Keratinocyte (primary cell): ENCODE measurements around the gene TTLL13. TPM values are rescaled to one million over a fixed set of nuclear protein-coding genes. Genes with fewer than 3 reads are reported as not detected.

ENCODE experiments used
- DNase-seq: peaks from one replicate; pipeline ENCODE4 v3.0.0-alpha.2; 2011; ENCODE audit warnings: low read depth, missing footprints, low spot score
- FAIRE-seq: peaks from 2 replicates; lab custom pipeline; 2011; peaks lifted over from hg19 to GRCh38; lab: Jason Lieb, UNC
- H2AFZ ChIP-seq: 2 replicates; pipeline ENCODE4 v1.6.0; 2012; ENCODE audit warnings: low read length, control low read depth, inconsistent platforms; ENCODE audit not compliant: control insufficient read depth
- H3K27ac ChIP-seq: 2 replicates; pipeline ENCODE4 v1.5.1; 2011; ENCODE audit warnings: low read length; ENCODE audit not compliant: control insufficient read depth, insufficient read depth
- H3K27me3 ChIP-seq: 3 replicates; pipeline ENCODE4 v1.6.0; 2011; ENCODE audit warnings: low read length; ENCODE audit not compliant: control insufficient read depth, insufficient read depth; ENCODE audit errors: extremely low read depth
- H3K36me3 ChIP-seq, 2 experiments: 2 replicates in 1 of 2; 3 replicates in 1 of 2; pipeline ENCODE4 v1.5.1; 2011; ENCODE audit warnings: low read length in 2 of 2, mild to moderate bottlenecking in 1 of 2; ENCODE audit not compliant: control insufficient read depth in 2 of 2, insufficient read depth in 2 of 2; ENCODE audit errors: extremely low read depth in 1 of 2
- H3K4me1 ChIP-seq: 3 replicates; pipeline ENCODE4 v1.5.1; 2011; ENCODE audit warnings: low read length; ENCODE audit not compliant: control insufficient read depth, insufficient read depth; ENCODE audit errors: extremely low read depth
- H3K4me2 ChIP-seq: 3 replicates; pipeline ENCODE4 v1.6.0; 2011; ENCODE audit warnings: low read depth, low read length; ENCODE audit not compliant: control insufficient read depth, insufficient read depth; ENCODE audit errors: extremely low read depth
- H3K4me3 ChIP-seq, 3 experiments: fragments of 200-600 bp in 1 of 3; sonication (generic) in 1 of 3; 2 replicates in 2 of 3; 3 replicates in 1 of 3; pipeline ENCODE4 v1.5.1; 2011 to 2016; ENCODE audit warnings: low read length in 3 of 3, mild to moderate bottlenecking in 3 of 3, control low read depth in 2 of 3, inconsistent platforms in 1 of 3, low read depth in 1 of 3, mixed read lengths in 1 of 3, mixed run types in 1 of 3, moderate library complexity in 1 of 3; ENCODE audit not compliant: control insufficient read depth in 2 of 3, insufficient read depth in 2 of 3; ENCODE audit errors: extremely low read depth in 1 of 3
- H3K79me2 ChIP-seq: 2 replicates; pipeline ENCODE4 v1.6.0; 2012; ENCODE audit warnings: low read length; ENCODE audit not compliant: control insufficient read depth, insufficient read depth
- H3K9ac ChIP-seq: 3 replicates; pipeline ENCODE4 v1.6.0; 2011; ENCODE audit warnings: low read length; ENCODE audit not compliant: control insufficient read depth, insufficient read depth; ENCODE audit errors: extremely low read depth
- H3K9me1 ChIP-seq: 3 replicates; pipeline ENCODE4 v1.6.0; 2011; ENCODE audit warnings: low read length; ENCODE audit not compliant: control insufficient read depth, insufficient read depth; ENCODE audit errors: extremely low read depth
- H3K9me3 ChIP-seq: 2 replicates; pipeline ENCODE4 v1.5.1; 2012; ENCODE audit warnings: low read depth, low read length; ENCODE audit not compliant: control insufficient read depth
- H4K20me1 ChIP-seq: 3 replicates; pipeline ENCODE4 v1.6.0; 2011; ENCODE audit warnings: low read length; ENCODE audit not compliant: control insufficient read depth, insufficient read depth; ENCODE audit errors: extremely low read depth
- EZH2 ChIP-seq: IDR thresholded peaks from one replicate; pipeline ENCODE4 v1.6.1; 2012; ENCODE audit warnings: inconsistent platforms, mild to moderate bottlenecking, low read length, moderate library complexity
- dilution Hi-C: fragments of 300-500 bp; cut with MboI; formaldehyde crosslinking; loops from one replicate; pipeline ENCODE4 v1.7.0; 2020; ENCODE audit warnings: low sequenced_read_pairs; ENCODE audit not compliant: extremely low pct_ligation_motif_present
- polyA plus RNA-seq, 5 experiments: library from polyadenylated mRNA; depleted of rRNA in 3 of 5; stranded (reverse) in 3 of 5; stranded (forward) in 1 of 5; unstranded in 1 of 5; fragments of >200 nt; gene quantifications; 1 replicate in 1 of 5; 2 replicates in 3 of 5; 3 replicates in 1 of 5; pipeline versions ENCODE4 v1.2.1 to v1.2.3, GENCODE V29; 2011 to 2012; ENCODE audit warnings: missing spikeins in 2 of 5, low read depth in 1 of 5, low replicate concordance in 1 of 5
- TF ChIP-seq, protein P1 (sequence below), 3 experiments: IDR thresholded peaks in 1 of 3; conservative IDR thresholded peaks in 1 of 3; optimal IDR thresholded peaks in 1 of 3; 2 replicates in 2 of 3; 3 replicates in 1 of 3; pipeline versions ENCODE3 to v1.5.1; 2011; ENCODE audit warnings: low read length in 3 of 3, mild to moderate bottlenecking in 3 of 3, moderate library complexity in 2 of 3, control low read depth in 1 of 3, inconsistent platforms in 1 of 3; ENCODE audit not compliant: insufficient read depth in 2 of 3; ENCODE audit errors: extremely low read depth in 1 of 3

The TTLL13 gene
- polyA plus RNA-seq, 1 donor (not counting 4 experiments of a cell fraction or from before 2014, with no cell fraction given): 0.07 TPM

DNA sequence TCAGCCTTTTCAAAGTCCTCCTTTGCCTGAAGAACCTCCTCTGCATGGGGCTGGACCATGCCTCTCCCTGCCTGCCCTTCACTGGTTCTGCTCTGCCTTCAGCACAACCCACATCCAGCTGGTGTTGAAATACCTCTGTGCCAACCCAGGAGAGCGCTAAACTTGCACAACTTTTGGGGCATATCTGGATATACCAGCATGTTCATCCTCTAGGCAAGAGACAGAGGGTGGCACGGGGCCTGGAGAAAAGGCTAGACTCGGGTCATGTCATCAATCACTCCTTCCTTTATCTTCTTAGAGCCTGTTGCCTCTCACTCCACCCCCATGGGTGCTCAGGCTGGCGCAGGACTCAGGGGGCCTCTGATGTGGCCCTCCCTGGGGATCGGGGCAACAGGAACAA is 43.5 kb upstream of the TTLL13 start:
- Histone ChIP-seq H3K79me2 (peaks cover 90% of the 10 kb centered on the region), H3K36me3 (peaks cover 18 to 58% of the 10 kb centered on the region in 2 experiments), H2AFZ (no peak overlapping the region), H3K4me3 (no peak overlapping the region), H3K4me2 (no peak overlapping the region), H3K9me1 (peaks cover 8% of the 10 kb centered on the region), H4K20me1 (peaks cover 3% of the 10 kb centered on the region), H3K4me1 (peaks cover 56% of the 10 kb centered on the region), H3K27ac (no peak overlapping the region), H3K27me3 (no peaks in the 10 kb centered on the region), H3K9me3 (no peaks in the 10 kb centered on the region), H3K9ac (no peak overlapping the region)
- dilution Hi-C loops: no loop called here
- DNase-seq: no peak
- TF ChIP-seq, protein P1, sequence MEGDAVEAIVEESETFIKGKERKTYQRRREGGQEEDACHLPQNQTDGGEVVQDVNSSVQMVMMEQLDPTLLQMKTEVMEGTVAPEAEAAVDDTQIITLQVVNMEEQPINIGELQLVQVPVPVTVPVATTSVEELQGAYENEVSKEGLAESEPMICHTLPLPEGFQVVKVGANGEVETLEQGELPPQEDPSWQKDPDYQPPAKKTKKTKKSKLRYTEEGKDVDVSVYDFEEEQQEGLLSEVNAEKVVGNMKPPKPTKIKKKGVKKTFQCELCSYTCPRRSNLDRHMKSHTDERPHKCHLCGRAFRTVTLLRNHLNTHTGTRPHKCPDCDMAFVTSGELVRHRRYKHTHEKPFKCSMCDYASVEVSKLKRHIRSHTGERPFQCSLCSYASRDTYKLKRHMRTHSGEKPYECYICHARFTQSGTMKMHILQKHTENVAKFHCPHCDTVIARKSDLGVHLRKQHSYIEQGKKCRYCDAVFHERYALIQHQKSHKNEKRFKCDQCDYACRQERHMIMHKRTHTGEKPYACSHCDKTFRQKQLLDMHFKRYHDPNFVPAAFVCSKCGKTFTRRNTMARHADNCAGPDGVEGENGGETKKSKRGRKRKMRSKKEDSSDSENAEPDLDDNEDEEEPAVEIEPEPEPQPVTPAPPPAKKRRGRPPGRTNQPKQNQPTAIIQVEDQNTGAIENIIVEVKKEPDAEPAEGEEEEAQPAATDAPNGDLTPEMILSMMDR (optimal IDR thresholded peaks at IDR 0.05 in 1 of 3, IDR thresholded peaks at IDR 0.05 in 1 of 3, conservative IDR thresholded peaks at IDR 0.05 in 1 of 3; ENCODE audit: extremely low read depth in 1 of 3, insufficient read depth in 2 of 3, low read length in 3 of 3): no peak
- no peak for TF ChIP-seq EZH2
- FAIRE-seq: no peak

DNA sequence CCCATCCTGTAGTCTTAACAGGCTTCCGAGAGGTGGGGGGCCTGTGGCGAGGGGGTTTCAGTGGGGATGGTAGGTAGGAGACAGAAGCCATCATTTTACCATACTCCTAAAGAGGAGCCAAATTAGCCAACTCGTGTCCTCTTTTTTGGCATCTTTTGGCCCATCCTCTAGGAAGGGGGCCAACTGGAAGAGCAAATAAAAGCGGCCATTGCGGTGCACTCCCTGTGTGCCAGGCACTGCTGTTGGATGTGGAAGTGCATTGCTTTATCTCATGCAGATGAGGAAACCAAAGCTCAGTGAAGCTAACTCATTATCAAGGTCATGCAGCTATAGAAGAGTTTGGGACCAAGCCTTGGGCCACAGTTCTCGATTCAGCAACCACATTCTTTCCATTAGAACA is 42.1 kb upstream of the TTLL13 start:
- H3K79me2 ChIP-seq: peaks cover 86% of the 10 kb centered on the region

More for the DNA sequence above, 42.1 kb upstream of the TTLL13 start:
- no peak overlapping the region for H3K9ac ChIP-seq
- TF ChIP-seq, protein P1 (optimal IDR thresholded peaks at IDR 0.05 in 1 of 3, IDR thresholded peaks at IDR 0.05 in 1 of 3, conservative IDR thresholded peaks at IDR 0.05 in 1 of 3; ENCODE audit: extremely low read depth in 1 of 3, insufficient read depth in 2 of 3, low read length in 3 of 3): no peak
- TF ChIP-seq EZH2: no peak
- DNase-seq (no peak), FAIRE-seq (no peak)
- H3K9me3 ChIP-seq: no peaks in the 10 kb centered on the region
- no peak overlapping the region for H3K4me3 ChIP-seq
- no peak overlapping the region for H3K4me2 ChIP-seq
- no peak overlapping the region for H2AFZ ChIP-seq
- peaks cover 18 to 62% of the 10 kb centered on the region in 2 experiments for H3K36me3 ChIP-seq
- dilution Hi-C loops: no loop called here
- peaks cover 8% of the 10 kb centered on the region for H3K9me1 ChIP-seq
- no peaks in the 10 kb centered on the region for H3K27me3 ChIP-seq
- peaks cover 3% of the 10 kb centered on the region for H4K20me1 ChIP-seq
- no peak overlapping the region for H3K27ac ChIP-seq
- peaks cover 69% of the 10 kb centered on the region for H3K4me1 ChIP-seq
